ENCODE data around the gene DDX46.
A peak's percentile ranks its signal among the peaks of the same experiment; 100 is the strongest.
"Not testable (repeated sequence)": the region's sequence is repeated elsewhere in the genome, so short reads cannot be mapped to it uniquely, and the experiment has no call there.

The DDX46 gene, protein sequence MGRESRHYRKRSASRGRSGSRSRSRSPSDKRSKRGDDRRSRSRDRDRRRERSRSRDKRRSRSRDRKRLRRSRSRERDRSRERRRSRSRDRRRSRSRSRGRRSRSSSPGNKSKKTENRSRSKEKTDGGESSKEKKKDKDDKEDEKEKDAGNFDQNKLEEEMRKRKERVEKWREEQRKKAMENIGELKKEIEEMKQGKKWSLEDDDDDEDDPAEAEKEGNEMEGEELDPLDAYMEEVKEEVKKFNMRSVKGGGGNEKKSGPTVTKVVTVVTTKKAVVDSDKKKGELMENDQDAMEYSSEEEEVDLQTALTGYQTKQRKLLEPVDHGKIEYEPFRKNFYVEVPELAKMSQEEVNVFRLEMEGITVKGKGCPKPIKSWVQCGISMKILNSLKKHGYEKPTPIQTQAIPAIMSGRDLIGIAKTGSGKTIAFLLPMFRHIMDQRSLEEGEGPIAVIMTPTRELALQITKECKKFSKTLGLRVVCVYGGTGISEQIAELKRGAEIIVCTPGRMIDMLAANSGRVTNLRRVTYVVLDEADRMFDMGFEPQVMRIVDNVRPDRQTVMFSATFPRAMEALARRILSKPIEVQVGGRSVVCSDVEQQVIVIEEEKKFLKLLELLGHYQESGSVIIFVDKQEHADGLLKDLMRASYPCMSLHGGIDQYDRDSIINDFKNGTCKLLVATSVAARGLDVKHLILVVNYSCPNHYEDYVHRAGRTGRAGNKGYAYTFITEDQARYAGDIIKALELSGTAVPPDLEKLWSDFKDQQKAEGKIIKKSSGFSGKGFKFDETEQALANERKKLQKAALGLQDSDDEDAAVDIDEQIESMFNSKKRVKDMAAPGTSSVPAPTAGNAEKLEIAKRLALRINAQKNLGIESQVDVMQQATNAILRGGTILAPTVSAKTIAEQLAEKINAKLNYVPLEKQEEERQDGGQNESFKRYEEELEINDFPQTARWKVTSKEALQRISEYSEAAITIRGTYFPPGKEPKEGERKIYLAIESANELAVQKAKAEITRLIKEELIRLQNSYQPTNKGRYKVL

DNA sequence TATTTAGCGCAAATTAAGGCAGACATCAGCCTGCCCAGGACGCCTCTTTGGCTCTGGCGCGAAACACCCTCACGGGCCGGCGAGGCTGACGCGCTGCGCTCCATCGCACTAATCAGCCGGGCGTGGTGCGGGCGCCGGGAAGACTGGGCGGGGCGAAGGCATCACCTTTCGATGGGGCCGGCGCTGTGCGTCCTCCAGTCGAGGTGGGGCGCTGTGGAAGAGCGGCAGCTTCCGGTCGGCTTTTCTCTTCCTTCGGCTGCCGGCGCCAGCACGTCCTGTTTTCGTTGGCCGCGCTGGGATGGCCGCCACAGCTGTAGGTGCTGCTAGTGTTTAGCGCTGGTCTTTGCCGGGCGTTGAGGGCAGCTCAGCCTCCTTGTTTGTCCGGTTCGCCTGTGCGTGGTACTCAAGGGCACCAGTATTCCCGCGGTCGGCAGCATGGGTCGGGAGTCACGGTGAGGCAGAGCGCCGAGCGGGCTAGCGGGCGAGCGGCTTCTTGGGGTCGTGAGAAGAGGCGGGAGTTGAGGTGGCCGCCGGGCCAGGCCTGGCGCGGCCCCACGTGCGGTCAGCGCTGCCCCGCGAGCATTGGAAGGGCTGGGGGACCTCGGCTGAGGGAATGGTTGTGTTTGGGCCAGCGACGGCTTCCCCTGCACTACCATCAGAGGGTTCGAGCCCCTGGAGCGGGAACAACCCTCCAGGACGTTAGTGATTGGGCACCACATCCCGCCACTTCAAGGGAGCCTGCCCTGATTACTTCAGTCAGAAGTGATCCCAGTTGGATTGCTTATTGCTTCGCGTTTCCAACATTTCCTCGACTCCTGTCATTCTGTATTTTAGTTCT lies at the start of gene DDX46:
Gene DDX46, plus strand, starts transcription at position 276 of the 838 bp plus-strand sequence. Its CDS starts 160 bp downstream, at position 436.
- Histone ChIP-seq H3K27ac (ENCODE audit: low read length) (peak within 1 kb of the TSS; percentile 69), H3K4me1 (ENCODE audit: control insufficient read depth, low read depth, low read length) (peaks cover 12% of the 10 kb centered on the region), H3K9ac (ENCODE audit: low read length) (peak within 1 kb of the TSS; percentile 91), H3K27me3 (ENCODE audit: control insufficient read depth, insufficient read depth, low read length) (peaks cover 10% of the 10 kb centered on the region), H3K9me3 (ENCODE audit: control insufficient read depth, low read depth, low read length) (no peaks in the 10 kb centered on the region), H3K36me3 (ENCODE audit: control insufficient read depth, low read depth, low read length) (peaks cover 2% of the 10 kb centered on the region), H3K4me3 (ENCODE audit: low read length) (peak within 1 kb of the TSS; percentile 91)

DNA sequence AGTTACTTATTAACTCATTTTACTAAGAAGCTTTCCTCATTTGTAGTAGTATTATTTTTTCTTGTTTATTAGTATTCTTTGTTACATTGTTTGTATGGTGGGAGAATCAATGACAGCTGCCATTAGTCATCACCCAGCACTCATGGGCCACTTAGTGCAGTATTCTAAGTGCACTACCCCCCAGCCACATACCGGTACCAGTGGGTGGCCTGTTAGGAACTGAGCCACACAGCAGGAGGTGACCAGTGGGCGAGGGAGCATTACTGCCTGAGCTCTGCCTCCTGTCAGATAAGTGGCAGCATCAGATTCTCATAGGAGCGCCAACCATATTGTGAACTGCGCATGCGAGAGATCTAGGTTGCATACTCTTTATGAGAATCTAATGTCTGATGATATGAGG lies 44.5 kb upstream of the DDX46 start:
- Histone ChIP-seq H3K9me3 (ENCODE audit: control insufficient read depth, low read depth, low read length) (no peaks in the 10 kb centered on the region), H3K27ac (ENCODE audit: low read length) (no peak overlapping the region), H3K36me3 (ENCODE audit: control insufficient read depth, low read depth, low read length) (peaks cover 25% of the 10 kb centered on the region), H3K27me3 (ENCODE audit: control insufficient read depth, insufficient read depth, low read length) (no peaks in the 10 kb centered on the region), H3K4me1 (ENCODE audit: control insufficient read depth, low read depth, low read length) (no peaks in the 10 kb centered on the region), H3K9ac (ENCODE audit: low read length) (no peak overlapping the region), H3K4me3 (ENCODE audit: low read length) (no peak overlapping the region)

DNA sequence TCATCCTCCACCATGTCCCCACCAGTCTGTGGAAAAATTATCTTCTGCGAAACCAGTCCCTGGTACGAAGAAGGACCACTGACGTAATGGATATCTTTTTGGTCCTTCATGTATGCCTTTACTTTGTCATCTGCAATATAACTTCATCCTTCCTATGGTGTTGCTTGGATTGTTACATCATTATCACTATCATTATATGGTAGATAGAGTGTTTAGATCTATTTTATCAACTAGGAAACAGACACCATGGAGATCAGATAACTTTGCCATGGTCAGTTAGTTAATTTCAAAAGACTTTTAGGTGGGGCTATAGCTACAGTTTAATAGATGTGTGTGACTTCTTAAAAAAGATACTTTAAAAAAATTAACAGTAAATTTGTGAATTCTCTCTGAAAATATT lies 44.0 kb upstream of the DDX46 start:
- Histone ChIP-seq H3K4me3 (ENCODE audit: low read length) (no peak overlapping the region), H3K27me3 (ENCODE audit: control insufficient read depth, insufficient read depth, low read length) (no peaks in the 10 kb centered on the region), H3K36me3 (ENCODE audit: control insufficient read depth, low read depth, low read length) (peaks cover 24% of the 10 kb centered on the region), H3K9ac (ENCODE audit: low read length) (no peak overlapping the region), H3K27ac (ENCODE audit: low read length) (no peak overlapping the region), H3K4me1 (ENCODE audit: control insufficient read depth, low read depth, low read length) (no peaks in the 10 kb centered on the region), H3K9me3 (ENCODE audit: control insufficient read depth, low read depth, low read length) (no peaks in the 10 kb centered on the region)

DNA sequence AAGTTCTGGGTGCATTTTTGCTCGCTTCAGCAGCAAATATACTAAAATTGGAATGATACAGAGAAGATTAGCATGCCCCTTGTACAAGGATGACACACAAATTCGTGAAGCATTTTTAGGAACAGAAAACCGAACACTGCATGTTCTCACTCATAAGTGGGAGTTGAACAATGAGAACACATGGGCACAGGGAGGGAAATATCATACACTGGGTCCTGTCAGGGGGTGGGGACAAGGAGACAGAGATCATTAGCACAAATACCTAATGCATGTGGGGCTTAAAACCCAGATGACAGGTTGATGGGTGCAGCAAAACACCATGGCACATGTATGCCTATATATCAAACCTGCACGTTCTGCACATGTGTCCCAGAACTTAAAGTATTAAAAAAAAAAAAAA lies 43.1 kb upstream of the DDX46 start:
- not testable (repeated sequence) for H3K9me3 ChIP-seq (ENCODE audit: control insufficient read depth, low read depth, low read length); H3K4me3 ChIP-seq (ENCODE audit: low read length); H3K27me3 ChIP-seq (ENCODE audit: control insufficient read depth, insufficient read depth, low read length); H3K27ac ChIP-seq (ENCODE audit: low read length); H3K9ac ChIP-seq (ENCODE audit: low read length); H3K4me1 ChIP-seq (ENCODE audit: control insufficient read depth, low read depth, low read length)
- peaks cover 24% of the 10 kb centered on the region for H3K36me3 ChIP-seq (ENCODE audit: control insufficient read depth, low read depth, low read length)

DNA sequence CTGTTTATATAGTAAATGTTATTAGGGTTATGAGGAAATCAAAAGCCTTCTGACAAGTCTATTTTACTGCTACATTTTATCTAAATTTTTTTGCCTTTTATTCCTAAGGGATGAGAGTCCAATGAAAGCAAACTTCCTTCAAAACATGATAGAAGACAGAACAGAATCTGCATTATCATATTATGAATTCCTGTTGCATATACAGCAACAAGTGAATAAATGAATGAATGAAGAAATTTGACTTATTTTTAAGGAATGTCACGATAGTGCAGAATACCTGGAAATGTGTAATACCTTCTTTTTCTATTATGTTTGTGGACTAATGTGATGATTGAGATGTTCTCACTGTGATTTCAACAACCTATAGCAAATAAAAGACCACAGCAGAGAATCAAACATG lies 33.7 kb upstream of the DDX46 start:
- no peaks in the 10 kb centered on the region for H3K9me3 ChIP-seq (ENCODE audit: control insufficient read depth, low read depth, low read length)
- no peak overlapping the region for H3K9ac ChIP-seq (ENCODE audit: low read length)
- H3K4me3 ChIP-seq (ENCODE audit: low read length), result no peak overlapping the region
- no peak overlapping the region for H3K27ac ChIP-seq (ENCODE audit: low read length)
- H3K36me3 ChIP-seq (ENCODE audit: control insufficient read depth, low read depth, low read length), result peaks cover 18% of the 10 kb centered on the region
- H3K4me1 ChIP-seq (ENCODE audit: control insufficient read depth, low read depth, low read length), result no peaks in the 10 kb centered on the region
- no peaks in the 10 kb centered on the region for H3K27me3 ChIP-seq (ENCODE audit: control insufficient read depth, insufficient read depth, low read length)

DNA sequence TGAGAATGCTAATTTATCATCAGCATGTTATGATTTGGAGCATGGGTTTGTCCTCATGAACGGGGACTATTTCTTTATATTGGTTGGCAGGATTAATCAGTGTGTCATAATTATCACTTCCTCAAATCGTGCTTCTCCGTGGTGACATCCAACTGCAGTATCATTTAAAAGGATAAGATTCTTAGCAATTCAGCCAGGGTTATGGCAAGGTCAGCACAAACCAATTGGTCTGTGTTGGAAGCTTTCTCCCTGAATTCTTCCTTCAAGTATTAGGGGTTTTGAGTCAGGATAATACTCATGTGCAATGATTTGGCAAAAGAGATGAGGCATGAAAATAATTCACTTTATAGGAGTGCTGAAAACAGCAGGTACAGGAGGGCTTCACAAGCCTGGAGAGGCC lies 25.8 kb upstream of the DDX46 start:
- H3K4me1 ChIP-seq (ENCODE audit: control insufficient read depth, low read depth, low read length), result no peaks in the 10 kb centered on the region
- H3K27me3 ChIP-seq (ENCODE audit: control insufficient read depth, insufficient read depth, low read length), result no peaks in the 10 kb centered on the region
- H3K4me3 ChIP-seq (ENCODE audit: low read length), result no peak overlapping the region

DNA sequence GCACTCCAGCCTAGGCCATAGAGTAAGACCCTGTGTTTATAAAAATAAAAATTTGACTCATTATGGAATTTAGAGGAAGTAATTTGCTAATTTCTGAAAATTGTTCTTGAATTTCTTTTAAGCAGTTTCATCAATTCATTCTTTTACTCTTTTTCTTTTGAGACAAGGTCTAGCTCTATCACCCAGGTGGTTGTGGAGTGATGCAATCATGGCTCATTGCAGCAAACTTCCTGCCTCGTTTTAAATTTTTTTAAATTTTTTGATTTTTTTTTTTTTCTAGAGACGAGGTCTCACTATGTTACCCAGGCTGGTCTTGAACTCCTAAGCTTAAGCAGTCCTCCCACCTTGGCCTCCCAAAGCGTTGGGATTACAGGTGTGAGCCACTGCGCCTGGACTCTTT lies 23.3 kb upstream of the DDX46 start:
- no peak overlapping the region for H3K27ac ChIP-seq (ENCODE audit: low read length)
- no peaks in the 10 kb centered on the region for H3K36me3 ChIP-seq (ENCODE audit: control insufficient read depth, low read depth, low read length)
- no peaks in the 10 kb centered on the region for H3K4me1 ChIP-seq (ENCODE audit: control insufficient read depth, low read depth, low read length)
- no peak overlapping the region for H3K4me3 ChIP-seq (ENCODE audit: low read length)
- H3K27me3 ChIP-seq (ENCODE audit: control insufficient read depth, insufficient read depth, low read length), result no peaks in the 10 kb centered on the region
- no peak overlapping the region for H3K9ac ChIP-seq (ENCODE audit: low read length)
- H3K9me3 ChIP-seq (ENCODE audit: control insufficient read depth, low read depth, low read length), result no peaks in the 10 kb centered on the region

More for the DNA sequence above, 25.8 kb upstream of the DDX46 start:
- Histone ChIP-seq H3K9me3 (ENCODE audit: control insufficient read depth, low read depth, low read length) (no peaks in the 10 kb centered on the region), H3K36me3 (ENCODE audit: control insufficient read depth, low read depth, low read length) (no peaks in the 10 kb centered on the region), H3K27ac (ENCODE audit: low read length) (no peak overlapping the region), H3K9ac (ENCODE audit: low read length) (no peak overlapping the region)

DNA sequence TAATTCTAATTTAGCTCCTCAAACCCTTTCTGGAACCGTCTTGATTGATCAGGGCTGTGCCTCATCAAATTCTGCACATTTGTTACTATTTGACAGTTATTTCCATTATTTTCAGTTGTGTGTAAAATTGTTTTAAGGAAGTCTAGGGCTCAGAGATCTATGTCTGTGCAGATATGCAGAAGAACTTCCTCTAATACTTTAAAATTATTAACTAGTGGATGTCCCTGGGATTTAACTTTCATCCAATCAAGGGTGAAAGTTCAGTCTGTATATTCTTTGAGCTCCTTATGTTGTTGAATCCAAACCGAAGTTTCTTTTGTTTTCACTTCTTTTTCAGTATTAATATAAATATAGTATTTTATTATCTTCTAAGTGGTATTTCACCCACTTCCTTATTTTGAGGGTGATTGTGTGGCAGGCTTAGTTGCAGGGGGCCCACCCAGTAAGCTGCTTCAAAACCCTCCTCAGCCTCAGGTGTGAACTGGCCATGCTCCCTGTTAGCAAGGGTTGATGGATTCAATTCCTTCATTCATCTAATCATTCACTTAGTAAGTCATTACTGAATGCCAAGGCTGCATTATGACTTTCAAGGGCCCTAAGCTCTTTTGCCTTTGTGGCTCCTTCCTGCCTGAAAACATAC lies 22.3 kb upstream of the DDX46 start:
- no peaks in the 10 kb centered on the region for H3K9me3 ChIP-seq (ENCODE audit: control insufficient read depth, low read depth, low read length)
- H3K4me3 ChIP-seq (ENCODE audit: low read length), result no peak overlapping the region
- H3K27ac ChIP-seq (ENCODE audit: low read length), result no peak overlapping the region
- H3K36me3 ChIP-seq (ENCODE audit: control insufficient read depth, low read depth, low read length), result no peaks in the 10 kb centered on the region
- no peak overlapping the region for H3K9ac ChIP-seq (ENCODE audit: low read length)
- no peaks in the 10 kb centered on the region for H3K27me3 ChIP-seq (ENCODE audit: control insufficient read depth, insufficient read depth, low read length)
- no peaks in the 10 kb centered on the region for H3K4me1 ChIP-seq (ENCODE audit: control insufficient read depth, low read depth, low read length)

DNA sequence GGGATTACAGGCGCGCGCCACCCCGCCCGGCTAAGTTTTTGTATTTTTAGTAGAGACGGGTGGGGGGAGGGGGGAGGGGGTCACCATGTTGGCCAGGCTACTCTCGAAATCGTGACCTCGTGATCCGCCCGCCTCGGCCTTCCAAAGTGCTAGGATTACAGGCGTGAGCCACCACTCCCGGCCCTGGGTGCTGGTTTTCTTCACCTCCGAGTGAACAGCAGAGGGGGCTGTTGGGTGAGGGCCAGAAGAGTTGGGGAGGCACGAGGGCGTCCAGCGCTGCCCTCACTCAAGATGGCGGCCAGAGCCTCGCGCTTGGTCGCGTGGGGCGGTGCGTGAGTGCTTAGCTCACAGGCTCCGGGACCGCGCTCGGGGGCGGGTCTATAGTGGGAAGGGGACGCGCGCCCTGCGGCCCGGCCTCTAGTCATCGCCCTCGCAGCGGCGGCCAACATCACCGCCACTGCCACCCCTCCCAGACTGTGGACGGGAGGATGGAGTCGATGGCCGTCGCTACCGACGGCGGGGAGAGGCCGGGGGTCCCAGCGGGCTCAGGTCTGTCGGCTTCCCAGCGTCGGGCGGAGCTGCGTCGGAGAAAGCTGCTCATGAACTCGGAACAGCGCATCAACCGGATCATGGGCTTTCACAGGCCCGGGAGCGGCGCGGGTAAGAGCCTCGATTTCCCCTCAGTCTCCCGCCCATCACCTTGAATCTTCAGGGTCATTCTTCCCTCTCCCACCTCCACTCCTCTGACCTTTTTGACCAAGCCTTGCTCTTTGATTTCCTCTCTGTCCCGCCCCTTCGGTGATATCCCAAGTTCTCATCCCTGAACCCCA lies 20.2 kb upstream of the DDX46 start, which contains the start of gene CAMLG:
Gene CAMLG, plus strand, starts transcription at position 416 of the 830 bp plus-strand sequence. Its CDS starts 73 bp downstream, at position 489.
- Histone ChIP-seq H3K9me3 (ENCODE audit: control insufficient read depth, low read depth, low read length) (no peaks in the 10 kb centered on the region), H3K36me3 (ENCODE audit: control insufficient read depth, low read depth, low read length) (peaks cover 8% of the 10 kb centered on the region), H3K27me3 (ENCODE audit: control insufficient read depth, insufficient read depth, low read length) (no peaks in the 10 kb centered on the region), H3K9ac (ENCODE audit: low read length) (peak within 1 kb of the TSS; percentile 94), H3K27ac (ENCODE audit: low read length) (peak within 1 kb of the TSS; percentile 97), H3K4me1 (ENCODE audit: control insufficient read depth, low read depth, low read length) (no peaks in the 10 kb centered on the region), H3K4me3 (ENCODE audit: low read length) (peak within 1 kb of the TSS; percentile 99)

Data from iPS-18a (cell line).